Coronary artery (tissue), 2 donors: ENCODE results near the gene PCNX2.

ENCODE experiments used
- DNase-seq: peaks from one replicate; pipeline ENCODE4 v3.0.0-alpha.2; 2017; ENCODE audit warnings: low spot score
- H3K27ac ChIP-seq, 2 donors: fragments of 200-600 bp; sonication (generic); one replicate each; pipeline ENCODE4 v1.5.1; 2016 to 2019
- H3K4me3 ChIP-seq: fragments of 200-600 bp; sonication (generic); 2 replicates; pipeline ENCODE4 v1.5.1; 2016; ENCODE audit warnings: mild to moderate bottlenecking, moderate library complexity
- TF ChIP-seq, protein P1 (sequence below): fragments of 200-600 bp; sonication (generic); IDR thresholded peaks from one replicate; pipeline ENCODE4 v1.5.1; 2019; ENCODE audit warnings: antibody characterized with exemption

The PCNX2 gene

DNA sequence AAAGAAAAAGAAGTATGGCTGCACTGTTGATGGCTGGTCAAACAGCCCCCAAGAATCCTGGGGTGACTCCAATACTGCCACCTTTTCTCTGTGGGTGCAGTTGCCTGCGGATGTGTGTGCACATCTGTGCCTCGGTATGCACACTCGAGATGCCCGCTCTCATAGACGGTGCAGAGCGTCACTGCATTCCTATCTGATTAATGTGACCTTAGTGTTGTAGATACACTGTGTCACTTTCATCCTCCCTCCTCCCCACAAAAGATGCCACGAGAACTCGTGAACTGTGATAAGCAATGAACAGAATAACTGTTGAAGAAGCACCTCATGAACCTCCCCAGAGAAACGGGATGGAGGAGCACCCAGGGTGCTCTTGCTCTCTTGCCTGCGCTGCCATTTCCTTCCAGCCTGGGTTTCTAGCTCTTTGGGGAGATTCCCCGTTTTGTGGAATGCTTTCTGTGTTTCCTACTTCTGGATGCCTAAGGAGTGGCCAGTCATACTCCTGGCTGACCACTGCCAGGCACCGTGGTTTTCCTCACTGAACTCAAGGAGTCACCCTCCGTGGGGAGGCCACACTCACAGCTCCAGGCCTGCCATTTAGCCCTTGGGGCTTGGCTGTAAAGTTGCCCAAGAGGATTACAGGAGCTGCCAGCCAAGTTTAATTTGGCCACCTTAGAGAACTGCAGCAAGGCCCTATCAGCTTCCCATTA lies 313.1 kb downstream of the PCNX2 start:
- Histone ChIP-seq H3K4me3 (no peak overlapping the region), H3K27ac (no peak overlapping the region)
- TF ChIP-seq, protein P1, sequence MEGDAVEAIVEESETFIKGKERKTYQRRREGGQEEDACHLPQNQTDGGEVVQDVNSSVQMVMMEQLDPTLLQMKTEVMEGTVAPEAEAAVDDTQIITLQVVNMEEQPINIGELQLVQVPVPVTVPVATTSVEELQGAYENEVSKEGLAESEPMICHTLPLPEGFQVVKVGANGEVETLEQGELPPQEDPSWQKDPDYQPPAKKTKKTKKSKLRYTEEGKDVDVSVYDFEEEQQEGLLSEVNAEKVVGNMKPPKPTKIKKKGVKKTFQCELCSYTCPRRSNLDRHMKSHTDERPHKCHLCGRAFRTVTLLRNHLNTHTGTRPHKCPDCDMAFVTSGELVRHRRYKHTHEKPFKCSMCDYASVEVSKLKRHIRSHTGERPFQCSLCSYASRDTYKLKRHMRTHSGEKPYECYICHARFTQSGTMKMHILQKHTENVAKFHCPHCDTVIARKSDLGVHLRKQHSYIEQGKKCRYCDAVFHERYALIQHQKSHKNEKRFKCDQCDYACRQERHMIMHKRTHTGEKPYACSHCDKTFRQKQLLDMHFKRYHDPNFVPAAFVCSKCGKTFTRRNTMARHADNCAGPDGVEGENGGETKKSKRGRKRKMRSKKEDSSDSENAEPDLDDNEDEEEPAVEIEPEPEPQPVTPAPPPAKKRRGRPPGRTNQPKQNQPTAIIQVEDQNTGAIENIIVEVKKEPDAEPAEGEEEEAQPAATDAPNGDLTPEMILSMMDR, result no peak
- no peak for DNase-seq

DNA sequence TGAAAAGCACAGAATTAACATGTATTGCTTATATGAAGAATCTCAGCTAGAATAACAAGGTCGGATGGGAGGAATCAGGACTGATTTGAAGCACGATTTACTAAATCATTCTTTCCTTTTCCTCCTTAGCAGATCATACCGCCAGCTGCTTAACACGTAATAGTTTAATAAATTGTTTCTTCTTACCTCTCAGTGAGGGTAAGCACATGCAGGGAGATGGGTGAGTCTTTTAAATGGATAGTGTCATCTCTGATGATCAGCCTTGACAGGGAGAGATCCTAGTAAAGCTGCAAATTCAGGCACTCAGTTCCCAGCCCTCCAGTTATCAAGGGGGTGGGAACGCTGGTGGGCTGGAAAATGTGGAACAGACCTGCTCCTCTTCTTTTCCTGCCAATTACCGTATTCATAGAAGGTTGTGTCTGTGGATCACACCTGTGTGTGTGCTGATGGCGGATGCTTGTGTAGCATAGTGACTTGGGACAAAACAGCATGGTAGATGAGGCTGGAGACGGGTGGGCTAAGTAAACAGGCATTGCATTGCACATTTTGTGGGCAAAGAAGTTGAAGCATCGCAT lies 314.5 kb downstream of the PCNX2 start:
- Histone ChIP-seq H3K4me3 (no peak overlapping the region), H3K27ac (no peak overlapping the region)
- no peak for DNase-seq
- TF ChIP-seq, protein P1, result no peak

DNA sequence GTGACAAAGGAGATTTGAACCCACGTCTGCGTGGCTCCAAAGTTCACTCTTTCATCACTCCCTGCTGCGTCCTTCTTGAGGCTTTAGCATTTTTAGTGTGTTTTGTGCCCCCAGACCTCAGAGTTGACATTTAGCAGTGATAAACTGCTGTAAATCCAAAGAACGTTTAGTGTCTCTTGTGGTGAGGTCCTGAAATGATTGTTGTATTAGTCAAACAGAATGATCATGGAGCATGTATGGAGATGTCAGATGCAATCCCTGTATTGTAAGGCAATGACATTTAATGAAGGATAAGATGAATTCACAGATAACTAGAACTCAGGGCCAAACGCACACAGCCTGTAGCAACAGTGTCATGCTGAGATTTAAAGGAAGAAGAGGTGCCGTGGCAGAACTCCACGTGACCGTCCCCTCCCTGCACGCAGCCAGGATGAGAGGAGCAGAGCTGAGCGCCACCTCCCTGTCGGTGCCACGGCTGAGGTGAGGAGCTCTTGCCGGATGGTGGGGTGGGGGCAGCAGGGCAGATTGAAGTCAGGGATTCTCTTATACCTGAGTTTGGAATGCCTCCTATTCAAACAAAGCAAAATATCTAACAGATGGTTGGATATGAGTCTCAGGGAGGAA lies 315.1 kb downstream of the PCNX2 start:
- no peak for DNase-seq
- TF ChIP-seq, protein P1, result no peak
- Histone ChIP-seq H3K27ac (no peak overlapping the region), H3K4me3 (no peak overlapping the region)

DNA sequence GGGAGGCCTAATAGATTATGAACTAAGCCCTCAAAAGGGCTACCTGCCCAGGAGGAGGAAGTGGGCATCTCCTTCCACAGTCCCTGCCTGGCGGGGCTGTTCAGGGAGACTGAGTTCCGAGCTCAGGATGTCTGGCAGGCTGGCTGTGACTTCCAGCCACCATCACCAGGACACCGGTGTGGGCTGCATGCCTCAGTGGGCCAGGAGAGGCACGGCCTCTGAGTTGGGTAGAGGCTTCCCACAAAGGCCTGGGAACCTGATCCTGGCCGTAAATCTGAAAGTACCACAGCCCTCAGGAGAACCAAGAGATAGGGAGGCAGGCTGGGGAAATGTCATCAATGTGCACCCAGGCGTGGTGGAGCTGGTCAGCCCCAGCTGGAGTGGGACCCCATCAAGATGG lies 316.0 kb downstream of the PCNX2 start:
- TF ChIP-seq, protein P1, result no peak
- DNase-seq, result no peak
- H3K4me3 ChIP-seq, result no peak overlapping the region
- H3K27ac ChIP-seq, result no peak overlapping the region

DNA sequence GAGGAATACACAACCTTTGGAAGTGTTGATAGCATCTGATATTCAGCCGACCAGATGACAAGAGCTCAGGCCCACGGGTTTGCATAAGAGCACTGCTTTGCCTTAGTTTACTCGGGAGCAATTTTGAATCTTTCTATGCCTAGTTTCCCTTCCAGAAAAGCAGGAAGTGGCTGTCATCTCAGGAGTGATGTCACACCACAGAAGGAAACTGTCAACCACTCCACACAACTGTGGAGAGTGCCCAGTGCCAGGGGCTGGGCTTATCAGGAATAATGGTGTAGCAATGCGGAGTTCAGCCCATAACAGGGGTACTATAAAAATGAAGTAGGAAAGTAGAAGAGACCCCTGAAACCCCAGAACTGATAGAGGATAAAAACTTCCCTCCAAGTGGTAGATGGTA lies 316.7 kb downstream of the PCNX2 start:
- no peak for DNase-seq
- TF ChIP-seq, protein P1, result no peak
- Histone ChIP-seq H3K4me3 (no peak overlapping the region), H3K27ac (no peak overlapping the region)

DNA sequence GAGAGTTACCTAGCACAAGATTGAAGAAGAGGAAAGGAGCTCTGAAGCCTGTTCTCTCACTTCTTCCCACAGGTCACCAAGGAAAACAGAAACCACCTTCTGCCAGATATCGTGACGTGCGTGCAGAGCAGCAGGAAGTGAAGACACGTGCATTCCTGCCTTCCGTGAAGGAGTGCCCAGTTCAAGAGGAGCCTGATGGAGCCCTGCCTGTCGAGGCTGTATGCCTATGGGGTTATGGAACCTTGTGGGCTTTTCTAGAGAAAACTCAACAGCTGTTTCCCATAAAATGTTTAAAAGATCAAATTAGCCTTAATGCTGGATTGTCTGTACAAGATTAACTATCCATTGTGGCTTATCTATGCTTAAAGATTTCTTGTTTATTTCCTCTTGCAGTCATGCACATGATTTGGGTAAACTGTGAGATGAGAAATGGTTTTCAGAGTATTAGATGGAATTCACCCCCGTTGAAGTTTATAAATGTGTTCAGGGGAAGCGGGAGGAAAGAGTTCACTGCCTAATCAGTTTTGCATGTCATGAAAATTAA lies 317.4 kb downstream of the PCNX2 start:
- Histone ChIP-seq H3K4me3 (no peak overlapping the region), H3K27ac (no peak overlapping the region)
- DNase-seq, result no peak
- TF ChIP-seq, protein P1, result no peak
